ENCODE measurements around the gene EXOG.

DNA sequence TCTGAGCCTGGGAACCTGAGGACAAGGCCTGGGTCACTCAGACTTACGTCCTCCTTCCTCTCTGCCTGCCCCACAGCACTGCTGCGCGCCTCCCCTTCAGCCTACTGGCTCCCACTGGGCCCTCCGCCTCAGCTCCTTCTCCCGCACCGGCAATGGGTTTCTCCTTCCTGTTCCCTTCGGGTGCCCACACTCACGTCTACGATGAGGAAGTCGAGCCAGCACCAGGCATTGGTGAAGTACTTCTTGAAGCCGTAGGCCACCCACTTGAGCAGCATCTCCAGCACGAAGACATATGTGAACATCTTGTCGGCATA is 70.0 kb downstream of the EXOG start:
- TF ChIP-seq POLR2A (IDR thresholded peaks at IDR 0.05) (no peak), POLR2AphosphoS5 (IDR thresholded peaks at IDR 0.05; ENCODE audit: insufficient read depth in 1 of 2, low read depth in 1 of 2) (no peak)
- TF ChIP-seq, protein P1, sequence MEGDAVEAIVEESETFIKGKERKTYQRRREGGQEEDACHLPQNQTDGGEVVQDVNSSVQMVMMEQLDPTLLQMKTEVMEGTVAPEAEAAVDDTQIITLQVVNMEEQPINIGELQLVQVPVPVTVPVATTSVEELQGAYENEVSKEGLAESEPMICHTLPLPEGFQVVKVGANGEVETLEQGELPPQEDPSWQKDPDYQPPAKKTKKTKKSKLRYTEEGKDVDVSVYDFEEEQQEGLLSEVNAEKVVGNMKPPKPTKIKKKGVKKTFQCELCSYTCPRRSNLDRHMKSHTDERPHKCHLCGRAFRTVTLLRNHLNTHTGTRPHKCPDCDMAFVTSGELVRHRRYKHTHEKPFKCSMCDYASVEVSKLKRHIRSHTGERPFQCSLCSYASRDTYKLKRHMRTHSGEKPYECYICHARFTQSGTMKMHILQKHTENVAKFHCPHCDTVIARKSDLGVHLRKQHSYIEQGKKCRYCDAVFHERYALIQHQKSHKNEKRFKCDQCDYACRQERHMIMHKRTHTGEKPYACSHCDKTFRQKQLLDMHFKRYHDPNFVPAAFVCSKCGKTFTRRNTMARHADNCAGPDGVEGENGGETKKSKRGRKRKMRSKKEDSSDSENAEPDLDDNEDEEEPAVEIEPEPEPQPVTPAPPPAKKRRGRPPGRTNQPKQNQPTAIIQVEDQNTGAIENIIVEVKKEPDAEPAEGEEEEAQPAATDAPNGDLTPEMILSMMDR (IDR thresholded peaks at IDR 0.05) = no peak
